Dedifferentiated amniotic fluid mesenchymal stem cell (primary cell): ENCODE measurements around the gene TIGD6.
"Not testable (repeated sequence)": the region's sequence is repeated elsewhere in the genome, so short reads cannot be mapped to it uniquely, and the experiment has no call there.

Experiments used
- DNase-seq: peaks from one replicate; pipeline ENCODE4 v3.0.0-alpha.2; 2016; ENCODE audit errors: extremely low spot score

Gene TIGD6

DNA sequence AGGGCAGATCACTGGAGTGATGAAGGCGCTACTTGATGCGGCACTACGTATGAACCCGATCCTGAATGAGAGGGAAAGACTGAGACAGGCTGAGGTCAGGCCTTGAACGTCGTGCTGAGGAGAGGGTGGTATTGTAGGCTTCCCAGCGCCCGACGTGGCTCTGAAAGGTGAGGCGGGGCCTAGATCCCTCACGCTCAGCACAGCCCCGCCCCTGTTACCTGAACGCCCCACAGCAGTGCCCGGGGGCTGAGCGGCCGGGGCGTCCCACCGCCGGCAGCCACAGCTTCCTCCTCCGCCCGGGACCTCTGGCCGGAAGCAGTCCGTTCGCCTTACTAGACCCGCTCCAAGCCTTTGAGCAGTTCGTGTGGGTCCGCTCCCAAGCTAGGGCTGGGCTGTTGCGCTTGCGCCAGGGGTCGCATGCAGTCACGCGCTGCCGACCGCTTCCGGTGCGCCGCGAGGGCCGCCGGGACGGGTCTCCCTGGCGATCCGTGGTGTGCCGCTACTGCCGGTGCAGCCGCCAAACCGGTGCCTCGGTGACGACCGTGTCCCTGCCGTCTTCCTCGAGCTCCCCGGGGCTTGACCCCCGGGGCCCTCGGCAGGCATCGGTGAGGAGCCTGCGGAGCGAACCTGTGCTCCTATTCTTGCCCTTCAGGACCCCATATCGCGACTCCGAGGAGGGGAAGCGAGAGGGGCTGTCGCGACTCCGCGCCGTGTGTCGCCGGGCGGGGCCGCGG is at the start of gene TIGD6, which contains the start of gene HMGXB3:
Gene TIGD6, minus strand, starts transcription at position 399 of the 734 bp plus-strand sequence. CDS start 4,306 bp downstream, outside the sequence.
Gene HMGXB3, plus strand, starts transcription at position 484 of the 734 bp plus-strand sequence. CDS start 4,114 bp downstream, outside the sequence.
- peak; percentile 92 for DNase-seq

DNA sequence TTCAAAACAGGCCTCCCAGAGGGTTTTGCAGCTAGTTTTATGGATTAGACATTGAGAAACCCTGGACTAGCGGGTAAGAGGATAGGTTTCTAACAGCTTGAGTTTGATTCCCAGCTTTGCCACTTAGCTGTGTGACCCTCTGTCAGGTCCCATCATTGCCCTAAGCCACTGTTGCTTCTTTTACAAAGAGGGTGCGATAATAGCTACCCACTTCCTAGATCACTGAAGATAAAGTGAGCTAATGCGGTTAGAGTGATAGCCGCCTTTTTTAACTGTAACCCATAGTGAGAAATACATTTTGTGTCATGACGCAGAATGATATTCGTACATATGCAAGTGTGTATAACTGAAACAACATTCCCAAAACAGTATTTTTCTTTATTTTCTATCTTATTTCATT is 45.6 kb upstream of the TIGD6 start:
- DNase-seq: no peak

DNA sequence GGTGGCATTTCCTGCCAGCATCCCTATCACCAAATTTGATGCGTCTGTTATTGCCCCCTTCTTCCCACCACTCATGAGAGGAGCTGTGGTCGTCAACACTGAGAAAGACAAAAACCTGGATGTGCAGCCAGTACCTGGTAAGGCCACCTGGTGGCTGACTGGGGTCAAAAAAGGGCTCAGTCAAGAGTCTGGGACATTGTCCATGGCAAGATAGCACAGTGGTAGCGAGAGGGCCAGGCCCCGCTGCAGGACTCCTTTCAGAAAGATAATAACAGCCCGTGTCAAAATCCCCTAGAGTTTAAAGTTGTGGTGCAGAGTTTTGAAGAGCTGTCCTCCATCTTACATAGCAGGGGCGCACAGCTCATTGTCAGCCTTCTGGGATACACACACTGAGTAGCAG is 45.1 kb upstream of the TIGD6 start:
- DNase-seq: no peak

DNA sequence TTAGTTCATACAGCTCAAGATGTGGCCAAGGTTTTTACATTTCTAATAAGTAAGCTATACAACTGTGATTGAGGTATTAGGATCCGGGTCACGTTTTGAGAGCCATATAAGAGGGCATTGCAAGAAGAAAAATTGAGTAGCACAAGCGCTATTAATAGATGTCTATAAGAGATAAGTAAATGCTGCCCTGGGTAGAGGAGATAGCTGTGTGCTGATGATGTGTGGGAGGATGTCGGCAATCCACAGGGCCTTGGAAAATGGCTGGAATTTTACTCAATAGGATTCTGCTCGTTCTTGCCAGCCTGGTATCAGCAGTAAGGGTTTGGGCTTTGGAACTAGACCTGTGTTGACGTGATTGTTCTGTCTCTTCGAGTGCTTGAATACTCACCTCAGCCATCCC is 44.3 kb upstream of the TIGD6 start:
- DNase-seq: no peak

DNA sequence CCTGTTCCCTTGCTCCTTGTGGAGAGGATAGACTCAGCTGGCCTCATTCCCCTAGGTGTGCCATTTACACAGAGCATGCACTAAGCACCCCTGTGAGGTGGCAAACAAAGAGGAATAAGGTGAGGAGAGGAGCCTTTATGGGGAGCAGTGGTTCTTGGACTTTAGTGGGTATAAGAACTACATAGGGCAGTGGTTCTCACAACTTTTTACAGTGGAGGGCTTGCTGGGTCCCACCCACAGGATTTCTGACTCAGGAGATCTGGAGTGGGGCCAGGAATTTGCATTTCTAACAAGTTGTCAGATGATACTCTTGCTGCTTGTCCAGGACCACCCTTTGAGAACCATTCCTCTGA is 43.9 kb upstream of the TIGD6 start:
- DNase-seq: peak; percentile 30

DNA sequence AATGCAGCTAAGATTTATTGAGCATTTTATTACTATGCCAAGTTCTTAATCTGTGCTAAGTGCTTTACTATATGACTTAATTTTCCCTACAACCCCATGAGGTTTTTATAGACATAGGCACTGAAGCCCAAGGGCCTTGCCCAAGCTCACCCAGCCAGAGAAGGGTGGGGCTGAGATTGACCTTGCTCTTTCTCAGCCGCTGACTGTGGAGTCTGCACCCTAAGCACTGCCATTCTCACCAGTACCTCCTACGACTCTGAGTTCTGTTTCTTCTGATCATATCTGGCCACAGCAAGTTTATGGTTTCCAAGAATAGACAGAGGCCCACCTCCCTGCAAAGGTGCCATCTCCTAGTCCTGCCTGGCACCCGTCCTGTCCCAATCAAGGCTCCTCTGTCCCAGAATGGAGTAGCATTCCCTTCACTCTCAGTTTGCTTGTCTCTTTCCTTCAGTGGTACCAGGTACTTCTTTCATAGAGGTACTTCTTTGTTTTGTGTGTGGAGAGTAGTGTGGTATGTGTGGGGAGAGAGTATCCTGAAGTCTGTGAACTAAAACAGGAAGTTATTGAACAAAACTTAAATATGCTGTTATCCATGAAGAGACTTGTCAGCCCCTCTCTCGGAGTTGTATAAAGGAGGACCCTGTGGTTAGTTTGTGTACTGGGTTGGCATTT is 43.3 kb upstream of the TIGD6 start:
- DNase-seq: no peak

DNA sequence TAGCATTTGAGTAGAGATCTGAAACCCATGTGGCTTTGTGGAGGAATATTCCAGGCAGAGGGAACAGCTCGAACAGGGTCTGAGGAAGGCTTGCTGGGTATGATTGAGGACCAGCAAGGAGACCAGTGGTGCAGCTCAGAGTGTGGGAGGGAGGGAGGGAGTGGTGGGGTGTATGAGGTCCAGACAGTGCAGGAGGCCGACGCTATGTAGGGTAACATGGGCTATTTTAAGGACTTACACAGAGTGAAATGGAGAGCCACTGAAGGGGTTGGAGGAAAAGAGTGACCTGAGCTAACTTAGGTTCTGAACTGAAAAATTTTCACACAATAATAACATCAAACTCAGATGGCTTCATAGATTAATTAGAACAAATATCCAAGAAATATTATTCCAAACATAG is 42.0 kb upstream of the TIGD6 start:
- DNase-seq: no peak

DNA sequence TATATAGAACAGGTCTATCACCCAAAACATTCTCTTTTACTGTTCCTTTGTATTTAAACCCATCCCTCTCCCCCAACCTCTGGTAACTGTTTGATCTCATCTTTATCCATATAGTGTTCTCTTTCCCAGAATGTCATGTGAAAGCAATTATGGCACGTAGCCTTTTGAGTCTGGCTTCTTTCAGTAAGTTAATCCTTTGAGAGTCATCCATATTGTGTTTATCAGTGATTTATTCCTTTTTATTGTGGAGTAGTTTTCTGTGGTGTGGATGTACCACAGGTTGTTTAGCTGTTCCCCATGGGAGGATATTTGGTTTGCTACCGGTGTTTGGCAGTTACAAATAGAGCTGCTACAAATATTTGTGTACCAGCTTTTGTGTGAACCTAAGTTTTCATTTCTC is 38.1 kb upstream of the TIGD6 start:
- DNase-seq: no peak

DNA sequence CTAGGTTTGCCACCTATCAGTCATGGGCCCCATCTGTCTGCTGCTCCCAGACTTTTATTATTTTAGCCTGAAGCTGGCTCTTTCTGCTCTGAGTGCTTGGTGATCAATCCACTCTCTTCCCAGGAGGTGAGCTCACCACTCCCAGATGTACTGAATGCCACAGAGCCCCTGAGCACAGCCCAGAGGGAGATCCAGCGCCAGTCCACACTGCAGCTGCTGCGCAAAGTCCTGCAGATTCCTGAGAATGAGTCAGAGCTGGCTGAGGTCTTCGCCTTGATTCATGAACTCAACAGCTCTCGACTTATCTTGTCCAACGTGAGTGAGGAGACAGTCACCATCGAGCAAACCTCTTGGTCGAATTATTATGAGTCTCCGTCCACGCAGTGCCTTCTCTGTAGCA is 36.1 kb upstream of the TIGD6 start:
- peak; percentile 89 for DNase-seq

DNA sequence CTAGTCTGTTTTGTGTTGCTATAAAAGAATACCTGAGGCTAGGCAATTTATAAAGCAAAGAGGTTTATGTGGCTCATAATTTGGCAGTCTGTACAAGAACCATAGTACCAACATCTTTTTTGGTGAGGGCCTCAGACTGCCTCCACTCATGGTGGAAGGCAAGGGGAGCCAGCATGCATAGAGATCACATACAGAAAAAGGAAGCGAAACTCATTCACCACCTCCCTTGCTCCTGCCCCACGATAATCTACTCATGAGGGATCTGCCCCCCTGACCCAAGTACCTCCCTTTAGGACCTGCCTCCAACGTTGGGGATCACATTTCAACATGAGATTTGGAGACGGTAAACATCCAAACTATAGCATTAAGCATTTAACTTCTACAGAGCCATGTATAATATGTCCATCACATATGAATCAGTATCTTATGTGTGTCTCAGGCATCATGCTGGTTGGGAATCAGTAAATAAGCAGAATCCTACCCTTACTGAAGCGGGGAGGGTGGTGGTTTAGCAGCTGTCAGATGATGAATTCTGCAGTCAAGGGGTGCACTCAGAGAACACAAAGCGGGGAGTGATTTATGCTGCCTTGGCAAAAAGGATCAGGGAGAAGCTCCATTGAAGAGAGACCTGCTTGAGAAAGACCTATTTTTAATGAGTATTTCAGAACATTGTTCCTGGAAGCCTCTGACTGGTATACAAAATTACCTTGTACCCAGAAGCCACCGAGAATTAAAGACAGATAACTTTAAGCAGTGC is 34.9 kb upstream of the TIGD6 start:
- DNase-seq: no peak

DNA sequence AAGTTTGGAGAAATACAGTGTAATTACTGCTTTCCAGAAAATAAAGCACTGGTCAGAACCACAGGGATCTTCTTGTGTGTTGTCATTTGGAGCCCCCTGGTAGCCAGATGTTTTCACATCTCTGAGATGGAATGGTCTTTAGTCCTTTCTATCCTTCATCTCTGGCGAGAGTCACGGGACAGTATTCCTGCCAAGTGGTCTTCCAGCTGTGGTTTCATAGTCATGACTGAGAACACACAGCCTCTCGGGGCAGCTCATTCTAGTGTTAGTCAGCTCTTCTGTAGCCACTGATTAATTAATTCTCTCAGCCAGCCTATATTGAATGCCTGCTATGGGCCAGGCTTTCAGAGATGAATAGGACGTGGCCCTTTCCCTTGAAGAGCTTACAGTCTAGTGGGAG is 34.2 kb upstream of the TIGD6 start:
- DNase-seq: no peak

DNA sequence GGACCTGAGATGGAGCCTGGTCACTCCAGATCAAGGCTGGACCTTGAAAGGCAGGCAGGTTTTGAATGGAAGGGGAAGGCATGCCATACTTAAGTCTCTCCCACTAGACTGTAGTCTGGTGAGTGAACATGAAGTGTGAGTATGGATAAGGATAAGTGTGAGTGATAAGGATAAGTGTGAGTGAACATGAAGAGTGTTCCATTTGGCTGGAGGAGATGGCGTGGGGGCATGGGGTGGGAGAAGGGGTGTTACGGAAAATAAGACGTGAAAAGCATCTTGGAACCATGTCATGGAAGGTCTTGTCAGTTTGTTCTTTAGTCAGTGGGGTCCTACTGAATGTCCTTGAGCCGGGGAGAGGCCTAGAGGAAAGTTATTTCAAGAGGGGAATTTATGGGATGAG is 32.9 kb upstream of the TIGD6 start:
- DNase-seq: no peak

DNA sequence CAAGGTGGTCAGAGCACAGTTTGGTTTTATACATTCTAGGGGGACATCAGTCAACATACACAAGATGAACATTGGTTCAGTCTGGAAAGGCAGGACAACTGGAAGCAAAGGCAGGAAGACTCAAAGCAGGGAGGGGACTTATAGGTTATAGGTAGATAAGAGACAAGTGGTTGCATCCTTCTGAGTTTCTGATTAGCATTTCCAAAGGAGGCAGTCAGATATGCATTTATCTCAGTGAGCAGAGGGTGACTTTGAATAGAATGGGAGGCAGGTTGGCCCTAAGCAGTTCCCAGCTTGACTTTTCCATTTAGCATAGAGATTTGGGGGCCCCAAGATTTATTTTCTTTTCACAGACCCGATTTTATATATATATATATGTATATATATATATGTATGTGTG is 27.6 kb upstream of the TIGD6 start:
- DNase-seq: not testable (repeated sequence)

DNA sequence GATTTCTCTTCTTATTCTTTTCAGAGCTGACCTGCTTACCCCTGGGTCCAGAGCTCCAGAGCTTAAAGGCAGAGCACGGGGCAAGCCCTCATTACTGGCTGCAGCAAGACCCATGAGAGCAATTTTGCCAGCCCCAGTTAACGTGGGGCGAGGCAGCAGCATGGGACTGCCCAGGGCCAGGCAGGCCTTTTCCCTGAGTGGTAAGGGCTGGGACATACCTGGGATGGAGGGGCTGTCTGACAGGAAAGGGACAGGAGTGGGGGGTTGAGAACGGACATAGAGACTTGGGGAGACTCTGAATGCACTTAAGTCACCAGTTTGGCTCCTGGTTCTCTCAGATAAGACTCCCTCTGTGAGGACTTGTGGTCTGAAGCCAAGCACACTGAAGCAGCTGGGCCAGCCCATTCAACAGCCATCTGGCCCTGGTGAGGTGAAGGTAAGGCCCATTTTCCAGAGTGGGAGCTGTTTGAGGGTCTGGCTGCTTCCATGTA is 26.3 kb upstream of the TIGD6 start:
- DNase-seq: no peak

DNA sequence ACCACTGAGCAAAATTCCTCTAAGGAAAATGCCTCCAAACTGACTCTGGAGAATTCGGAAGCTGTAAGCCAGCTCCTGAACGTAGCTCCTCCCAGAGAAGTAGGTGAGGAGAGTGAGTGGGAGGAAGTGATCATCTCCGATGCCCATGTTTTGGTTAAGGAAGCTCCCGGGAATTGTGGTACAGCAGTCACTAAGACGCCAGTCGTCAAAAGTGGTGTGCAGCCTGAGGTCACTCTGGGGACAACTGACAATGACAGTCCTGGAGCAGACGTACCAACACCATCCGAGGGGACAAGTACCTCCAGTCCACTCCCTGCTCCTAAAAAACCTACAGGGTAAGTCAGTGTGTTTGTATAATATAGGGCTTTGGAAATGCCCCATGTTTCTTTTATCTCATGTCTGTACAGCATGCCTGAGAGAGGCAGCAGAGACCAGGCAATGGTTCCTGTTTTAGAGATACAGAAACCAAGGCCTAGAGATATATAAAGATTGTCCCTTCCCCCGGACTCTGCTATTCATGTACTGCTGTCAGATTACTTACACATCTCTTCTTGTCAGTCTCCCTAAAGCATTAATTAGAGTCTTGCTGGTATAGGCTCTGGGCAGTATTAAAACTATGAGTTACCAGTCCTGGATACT is 24.0 kb upstream of the TIGD6 start:
- no peak for DNase-seq

DNA sequence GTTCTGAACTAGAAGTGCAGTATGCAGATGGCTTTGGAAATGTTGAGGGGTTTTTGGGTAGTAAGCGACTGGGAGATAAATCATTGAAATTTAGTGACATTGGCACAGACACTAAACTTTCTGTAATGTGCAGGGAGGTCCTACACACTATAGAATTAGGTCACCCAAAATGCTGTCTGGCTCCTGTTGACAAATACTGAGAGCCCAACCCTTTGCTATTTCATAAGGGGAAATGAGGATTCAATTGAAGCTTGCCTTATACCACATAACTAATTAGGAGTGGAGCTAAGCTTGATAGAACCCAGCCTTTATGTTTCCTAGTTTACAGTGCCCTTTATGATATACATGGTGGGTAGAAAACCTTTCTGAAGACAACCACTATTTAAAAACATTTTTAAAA is 22.7 kb upstream of the TIGD6 start:
- DNase-seq: no peak

DNA sequence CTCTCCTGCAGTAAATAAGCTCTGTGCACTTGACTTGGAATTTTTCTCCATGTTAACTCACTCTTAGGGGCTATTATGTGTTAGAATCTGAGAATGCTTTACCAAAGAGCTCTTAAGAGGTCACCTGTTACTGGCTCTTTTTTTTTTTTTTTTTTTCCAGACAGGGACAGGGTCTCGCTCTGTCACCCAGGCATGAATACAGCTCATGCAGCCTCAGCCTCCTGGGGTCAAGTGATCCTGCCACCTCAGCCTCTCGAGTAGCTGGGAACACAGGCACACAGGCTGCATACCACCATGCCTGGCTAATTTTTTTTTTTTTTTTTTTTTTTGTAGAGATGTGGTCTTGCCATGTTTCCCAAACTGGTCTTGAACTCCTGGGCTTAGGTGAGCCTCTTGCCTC is 22.2 kb upstream of the TIGD6 start:
- DNase-seq: no peak

DNA sequence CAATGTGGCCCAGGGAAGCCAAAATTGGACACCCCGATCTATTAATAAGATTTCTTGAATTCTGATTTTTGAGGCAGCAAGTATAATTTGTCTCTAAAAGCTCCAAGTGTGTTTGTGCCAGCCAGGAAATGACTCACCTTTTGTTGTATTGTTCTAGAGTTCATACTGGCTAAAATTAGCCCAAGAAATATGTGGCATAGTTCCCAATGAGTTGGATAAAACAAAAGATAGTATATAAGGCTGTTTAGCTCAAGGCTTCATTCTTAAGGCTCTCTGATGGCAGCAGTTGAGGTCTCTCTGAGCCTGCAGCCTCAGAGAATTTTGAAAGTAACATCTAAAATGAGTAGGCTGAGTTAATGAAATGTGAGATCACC is 21.7 kb upstream of the TIGD6 start:
- peak; percentile 87 for DNase-seq

DNA sequence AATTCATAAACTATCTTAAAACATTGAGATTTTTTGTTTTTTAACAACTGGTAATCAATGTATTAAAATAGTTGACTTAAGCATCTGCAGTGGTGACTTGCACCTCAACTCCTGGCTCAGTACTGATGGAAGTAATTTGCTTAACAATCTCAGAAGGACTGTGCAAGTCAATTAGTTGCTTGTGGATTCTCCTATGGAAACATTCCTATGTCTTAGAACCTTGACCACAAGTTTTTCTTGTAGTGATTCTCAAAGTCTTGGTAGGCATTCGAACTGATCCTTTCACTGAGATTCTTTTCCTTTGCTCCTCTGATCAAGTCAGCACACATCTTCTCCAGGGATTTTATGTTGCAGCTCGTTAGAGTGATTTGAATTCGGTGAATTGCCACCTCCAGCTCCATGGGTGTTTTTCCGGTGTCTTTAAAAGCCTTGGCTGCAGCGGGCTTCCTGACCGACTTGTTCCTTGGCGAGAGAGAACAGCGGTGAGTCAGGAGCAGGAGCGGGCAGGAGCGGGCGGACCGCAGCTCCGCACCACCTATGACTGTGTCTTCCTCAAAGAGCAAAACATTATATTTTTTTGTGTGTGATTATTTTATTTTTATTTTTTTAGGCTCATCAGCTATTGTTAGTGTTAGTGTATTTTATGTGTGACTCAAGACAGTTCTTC is 21.2 kb upstream of the TIGD6 start:
- no peak for DNase-seq

DNA sequence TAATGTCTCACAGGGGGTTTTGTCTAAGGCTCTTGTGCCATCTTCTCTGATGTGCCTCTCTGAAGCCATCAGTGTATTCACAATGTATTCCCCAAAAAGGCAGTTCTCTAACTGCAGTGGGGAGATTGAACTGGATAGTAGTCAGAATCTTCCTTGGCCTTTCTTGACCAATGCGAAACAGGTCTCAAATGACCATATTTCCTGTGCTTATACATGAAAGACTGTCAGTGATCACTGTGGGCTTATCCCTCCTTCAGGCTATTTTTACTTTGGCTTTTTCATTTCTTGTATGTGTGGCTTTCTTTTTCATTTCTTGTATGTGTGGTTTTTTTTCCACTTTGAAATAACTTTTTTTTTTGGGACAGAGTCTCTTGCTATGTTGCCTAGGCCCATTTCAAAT is 19.8 kb upstream of the TIGD6 start:
- no peak for DNase-seq

DNA sequence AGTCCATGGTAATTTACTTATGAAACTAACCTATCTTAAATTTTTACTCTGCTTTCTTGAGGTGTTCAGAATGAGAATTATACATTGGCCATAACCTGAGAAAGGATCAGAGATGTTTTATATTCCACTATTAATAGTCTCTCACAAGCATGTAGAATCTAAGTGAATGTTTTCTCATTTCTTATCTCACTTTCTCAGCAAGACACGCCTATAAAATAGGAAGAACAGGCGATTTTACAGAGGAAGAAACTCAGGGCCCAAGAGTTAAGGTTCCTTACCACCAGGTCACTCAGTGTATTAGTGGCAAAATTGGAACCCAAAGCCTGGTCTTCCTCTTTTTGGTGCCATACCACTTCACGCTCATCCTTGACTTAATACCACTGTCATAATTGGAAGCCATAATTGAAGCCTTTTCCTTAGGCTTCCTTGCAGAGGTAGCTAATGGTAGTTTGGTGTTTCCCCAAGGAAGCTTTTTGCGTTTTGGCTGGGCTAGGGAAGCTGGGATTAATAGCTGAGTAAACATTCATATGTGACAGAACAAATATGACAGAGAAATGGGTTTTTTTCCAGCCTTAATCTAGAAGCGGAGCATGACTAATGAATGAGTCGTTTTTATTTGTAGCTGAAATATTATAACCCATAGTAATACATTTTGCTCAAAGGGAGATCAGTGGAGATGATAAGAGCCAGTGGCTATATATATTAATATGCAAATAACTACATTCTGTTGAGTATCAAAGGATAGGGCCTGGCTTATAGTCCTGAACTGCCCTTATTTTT is 17.0 kb upstream of the TIGD6 start:
- DNase-seq: no peak
